Lower leg skin (tissue), 4 donors: Measurements from ENCODE around the gene JPH2. TPM values are rescaled to one million over a fixed set of nuclear protein-coding genes. Genes with fewer than 3 reads are reported as not detected.

ENCODE experiments used
- DNase-seq, 2 donors: peaks; one replicate each; pipeline ENCODE4 v3.0.0-alpha.2; 2019; ENCODE audit warnings: low spot score in 2 of 2
- H3K4me3 ChIP-seq: fragments of 200-600 bp; sonication (generic); 2 replicates; pipeline ENCODE4 v1.5.1; 2017; ENCODE audit warnings: mild to moderate bottlenecking, low read depth; ENCODE audit not compliant: poor library complexity, severe bottlenecking
- POLR2A ChIP-seq, 2 donors: fragments of 450-650 bp; IDR thresholded peaks; one replicate each; pipeline ENCODE4 v1.6.1; 2016 to 2017; ENCODE audit warnings: antibody characterized with exemption in 2 of 2, mild to moderate bottlenecking in 1 of 2, moderate library complexity in 1 of 2
- WGBS, 2 donors: methylation state at CpG; one replicate each; pipeline ENCODE4 v1.1.5; 2018; 5-methylcytosine and 5-hydroxymethylcytosine counted together
- intact Hi-C: fragments of 100-400 bp; cut with DNase I; formaldehyde crosslinking; loops from one replicate; pipeline ENCODE4 v1.15.0; 2023; ENCODE audit warnings: low total_unique reads
- total RNA-seq, 4 donors: library from RNA; depleted of rRNA; stranded (reverse); fragments of >200 nt; gene quantifications; one replicate each; pipeline ENCODE4 v1.1.0, GENCODE V29; 2016
- TF ChIP-seq, protein P1 (sequence below), 3 donors: fragments of 450-650 bp; IDR thresholded peaks; one replicate each; pipeline ENCODE4 v1.5.1; 2016; ENCODE audit warnings: antibody characterized with exemption in 3 of 3, mild to moderate bottlenecking in 3 of 3, moderate library complexity in 2 of 3

Gene JPH2
- total RNA-seq, 4 donors from 2014 or later = 1.5 to 10.9 (median 5.6) TPM

- DNase-seq = no peak
- H3K4me3 ChIP-seq = no peak overlapping the region
- 72 to 77% methylated on average over 27 to 29 of the region's 56 CpGs for WGBS, 2 donors
- intact Hi-C loops = no loop called here
- no peak for TF ChIP-seq POLR2A (IDR thresholded peaks at IDR 0.05)
Observed at GRCh38 chr20:44160133-44160532, 26.9 kb downstream of the JPH2 start.

DNA sequence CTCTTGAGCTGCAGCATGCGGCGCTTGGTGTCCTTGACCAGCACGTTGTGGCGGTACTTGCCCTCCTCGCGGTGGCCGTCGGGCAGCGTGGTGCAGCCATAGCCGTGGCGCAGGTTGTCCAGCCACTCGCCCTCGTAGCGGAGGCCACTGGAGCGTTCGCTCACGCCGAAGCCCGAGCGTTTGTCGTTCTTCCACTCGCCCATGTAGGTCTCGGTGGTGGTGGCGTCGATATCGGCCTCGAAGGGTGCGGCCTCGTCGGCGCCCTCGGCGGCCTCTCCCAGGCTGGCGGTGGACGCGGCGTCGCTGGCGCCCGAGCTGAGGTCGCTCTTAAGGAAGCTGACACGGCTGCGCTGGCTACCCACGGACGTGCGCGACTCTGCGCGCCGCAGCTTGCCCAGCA is 27.3 kb downstream of the JPH2 start:
- intact Hi-C loops = no loop called here
- H3K4me3 ChIP-seq = no peak overlapping the region
- TF ChIP-seq, protein P1, sequence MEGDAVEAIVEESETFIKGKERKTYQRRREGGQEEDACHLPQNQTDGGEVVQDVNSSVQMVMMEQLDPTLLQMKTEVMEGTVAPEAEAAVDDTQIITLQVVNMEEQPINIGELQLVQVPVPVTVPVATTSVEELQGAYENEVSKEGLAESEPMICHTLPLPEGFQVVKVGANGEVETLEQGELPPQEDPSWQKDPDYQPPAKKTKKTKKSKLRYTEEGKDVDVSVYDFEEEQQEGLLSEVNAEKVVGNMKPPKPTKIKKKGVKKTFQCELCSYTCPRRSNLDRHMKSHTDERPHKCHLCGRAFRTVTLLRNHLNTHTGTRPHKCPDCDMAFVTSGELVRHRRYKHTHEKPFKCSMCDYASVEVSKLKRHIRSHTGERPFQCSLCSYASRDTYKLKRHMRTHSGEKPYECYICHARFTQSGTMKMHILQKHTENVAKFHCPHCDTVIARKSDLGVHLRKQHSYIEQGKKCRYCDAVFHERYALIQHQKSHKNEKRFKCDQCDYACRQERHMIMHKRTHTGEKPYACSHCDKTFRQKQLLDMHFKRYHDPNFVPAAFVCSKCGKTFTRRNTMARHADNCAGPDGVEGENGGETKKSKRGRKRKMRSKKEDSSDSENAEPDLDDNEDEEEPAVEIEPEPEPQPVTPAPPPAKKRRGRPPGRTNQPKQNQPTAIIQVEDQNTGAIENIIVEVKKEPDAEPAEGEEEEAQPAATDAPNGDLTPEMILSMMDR (IDR thresholded peaks at IDR 0.05) = no peak
- TF ChIP-seq POLR2A (IDR thresholded peaks at IDR 0.05) = no peak
- 77 to 79% methylated on average over 50 of the region's 50 CpGs for WGBS, 2 donors
- no peak for DNase-seq

- no peak for TF ChIP-seq POLR2A (IDR thresholded peaks at IDR 0.05)
- TF ChIP-seq, protein P1 (IDR thresholded peaks at IDR 0.05) = no peak
- 91 to 92% methylated on average over 2 of the region's 2 CpGs for WGBS, 2 donors
- no peak for DNase-seq
- intact Hi-C loops = no loop called here
- no peak overlapping the region for H3K4me3 ChIP-seq
Observed at GRCh38 chr20:44159125-44159524, 27.9 kb downstream of the JPH2 start.

DNA sequence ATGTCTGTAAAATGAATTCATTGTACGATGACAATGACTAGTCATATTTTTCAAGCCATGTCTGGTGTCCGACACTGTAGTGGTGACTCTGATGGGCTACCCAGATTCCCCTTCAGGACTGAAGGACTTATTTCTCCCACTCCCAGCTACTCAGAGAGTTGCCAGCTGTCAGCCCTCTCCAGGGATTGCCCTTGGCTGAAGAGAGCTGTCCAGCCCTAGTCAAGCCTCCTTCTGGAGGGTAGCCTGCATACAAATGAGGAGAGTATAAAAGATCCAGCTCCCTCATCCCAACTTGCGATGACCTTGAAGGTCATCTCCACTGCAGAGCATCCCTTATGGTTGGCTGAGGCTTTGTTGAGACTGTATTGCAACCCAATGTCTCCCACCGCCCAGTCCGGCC is 29.9 kb downstream of the JPH2 start:
- H3K4me3 ChIP-seq = no peak overlapping the region
- WGBS, 2 donors = 90 to 97% methylated on average over 5 of the region's 5 CpGs
- DNase-seq = no peak
- intact Hi-C loops = no loop called here
- TF ChIP-seq POLR2A (IDR thresholded peaks at IDR 0.05) = no peak
- TF ChIP-seq, protein P1 (IDR thresholded peaks at IDR 0.05) = no peak

DNA sequence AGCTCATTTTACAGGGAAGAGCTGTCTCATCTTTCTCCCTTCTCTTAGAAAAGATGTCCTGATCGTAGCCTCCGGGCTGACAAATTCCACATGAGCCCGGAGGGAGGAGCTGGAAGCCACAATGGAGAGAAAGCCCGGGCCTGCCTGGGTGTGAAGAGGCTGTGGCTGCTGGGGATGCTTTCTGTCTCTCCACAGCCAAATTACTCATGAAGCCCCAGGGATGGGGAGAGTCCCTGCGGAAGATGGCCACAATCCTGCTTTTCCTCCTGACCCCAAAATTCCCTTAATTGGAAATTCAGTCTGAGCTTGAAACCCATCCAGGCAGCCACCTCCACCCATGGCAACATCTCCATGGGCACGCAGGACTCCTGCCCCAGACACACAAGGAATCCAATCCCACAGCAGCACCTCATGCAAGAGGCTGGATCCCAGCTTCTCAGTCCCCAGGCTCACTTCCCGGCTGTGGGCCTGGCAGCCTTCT is 32.4 kb downstream of the JPH2 start:
- TF ChIP-seq POLR2A (IDR thresholded peaks at IDR 0.05) = no peak
- TF ChIP-seq, protein P1 (IDR thresholded peaks at IDR 0.05) = no peak
- intact Hi-C loops = no loop called here
- 22 to 42% methylated on average over 7 of the region's 7 CpGs for WGBS, 2 donors
- no peak for DNase-seq
- H3K4me3 ChIP-seq = no peak overlapping the region

DNA sequence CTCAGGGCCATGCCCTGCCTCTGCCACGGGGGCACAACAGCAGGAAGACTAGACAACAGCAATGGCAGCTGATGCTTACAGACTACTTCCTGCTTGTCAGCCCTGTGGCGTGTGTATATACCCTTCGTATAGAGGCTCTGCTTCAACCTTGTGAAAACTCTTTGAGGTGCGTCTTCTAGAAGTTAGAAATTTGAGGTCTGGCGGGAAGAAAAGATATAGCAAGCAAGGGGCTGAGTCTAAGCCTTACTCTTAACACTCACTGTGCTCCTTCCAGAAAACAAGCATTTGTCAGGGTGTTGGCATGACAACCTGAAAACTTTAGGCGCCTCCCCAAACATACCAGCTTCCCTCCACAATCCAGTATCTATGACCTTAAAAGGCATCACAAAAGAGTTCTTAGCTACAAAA is 33.3 kb downstream of the JPH2 start:
- WGBS, 2 donors = 37 to 45% methylated on average over 6 of the region's 6 CpGs
- intact Hi-C loops = no loop called here
- TF ChIP-seq POLR2A (IDR thresholded peaks at IDR 0.05) = no peak
- TF ChIP-seq, protein P1 (IDR thresholded peaks at IDR 0.05) = no peak
- no peak overlapping the region for H3K4me3 ChIP-seq
- no peak for DNase-seq
